Neural progenitor cell (in vitro differentiated cells): ENCODE data around the gene CXCL1. TPM values are rescaled to one million over a fixed set of nuclear protein-coding genes. Genes with fewer than 3 reads are reported as not detected.

Experiments
- DNase-seq: peaks from one replicate; pipeline ENCODE4 v3.0.0-alpha.2; 2016; ENCODE audit warnings: low spot score
- H2AFZ ChIP-seq: fragments of 200-600 bp; sonication (generic); replicated peaks from 2 replicates; pipeline ENCODE4 v1.6.1; 2016; ENCODE audit warnings: antibody characterized with exemption
- H3F3A ChIP-seq: fragments of 200-600 bp; sonication (generic); 2 replicates; pipeline ENCODE4 v1.6.1; 2016; ENCODE audit warnings: antibody characterized with exemption, low read depth
- H3K27ac ChIP-seq: fragments of 200-600 bp; sonication (generic); 2 replicates; pipeline ENCODE4 v1.5.1; 2016; ENCODE audit warnings: mild to moderate bottlenecking
- H3K27me3 ChIP-seq: fragments of 200-600 bp; sonication (generic); 2 replicates; pipeline ENCODE4 v1.6.1; 2016; ENCODE audit warnings: mild to moderate bottlenecking, moderate library complexity
- H3K36me3 ChIP-seq: fragments of 200-600 bp; sonication (generic); 2 replicates; pipeline ENCODE4 v1.5.1; 2016
- H3K4me1 ChIP-seq: fragments of 200-600 bp; sonication (generic); 2 replicates; pipeline ENCODE4 v1.6.1; 2016; ENCODE audit warnings: mixed run types
- H3K4me2 ChIP-seq: fragments of 200-600 bp; sonication (generic); 2 replicates; pipeline ENCODE4 v1.6.1; 2016
- H3K4me3 ChIP-seq: fragments of 200-600 bp; sonication (generic); 2 replicates; pipeline ENCODE4 v1.5.1; 2016
- H3K79me2 ChIP-seq: fragments of 200-600 bp; sonication (generic); 2 replicates; pipeline ENCODE4 v1.6.1; 2016; ENCODE audit warnings: low read depth
- H3K9ac ChIP-seq: fragments of 200-600 bp; sonication (generic); 2 replicates; pipeline ENCODE4 v1.6.1; 2016
- H3K9me3 ChIP-seq: fragments of 200-600 bp; sonication (generic); 2 replicates; pipeline ENCODE4 v1.5.1; 2016; ENCODE audit warnings: low read depth
- H4K20me1 ChIP-seq: fragments of 200-600 bp; sonication (generic); 2 replicates; pipeline ENCODE4 v1.6.1; 2016; ENCODE audit warnings: low read depth
- H3K27ac Mint-ChIP-seq: 3 replicates; pipeline ENCODE4 v1.8.0; 2021; ENCODE audit warnings: mixed read lengths
- H3K27me3 Mint-ChIP-seq: 2 replicates; pipeline ENCODE4 v1.8.0; 2022; ENCODE audit warnings: low read depth, mild to moderate bottlenecking, inconsistent platforms, moderate library complexity, mixed read lengths; ENCODE audit not compliant: insufficient read depth
- H3K36me3 Mint-ChIP-seq: 3 replicates; pipeline ENCODE4 v1.8.0; 2021; ENCODE audit warnings: mixed read lengths
- H3K4me1 Mint-ChIP-seq: 3 replicates; pipeline ENCODE4 v1.8.0; 2021; ENCODE audit warnings: mixed read lengths
- H3K4me3 Mint-ChIP-seq: 3 replicates; pipeline ENCODE4 v1.8.0; 2021; ENCODE audit warnings: mild to moderate bottlenecking, moderate library complexity, mixed read lengths
- H3K9me3 Mint-ChIP-seq: 3 replicates; pipeline ENCODE4 v1.8.0; 2020; ENCODE audit warnings: mixed read lengths
- EZH2 ChIP-seq: fragments of 200-600 bp; sonication (generic); IDR thresholded peaks from 2 replicates; pipeline ENCODE4 v1.6.1; 2017; ENCODE audit warnings: antibody characterized with exemption, mild to moderate bottlenecking, moderate library complexity
- EZH2phosphoT487 ChIP-seq: fragments of 200-600 bp; sonication (generic); IDR thresholded peaks from 2 replicates; pipeline ENCODE4 v1.6.1; 2017; ENCODE audit warnings: antibody characterized with exemption
- total RNA-seq: library from RNA; depleted of rRNA; stranded (reverse); fragments of >200 nt; gene quantifications from 2 replicates; pipeline ENCODE4 v1.2.3, GENCODE V29; 2015; ENCODE audit warnings: low replicate concordance
- TF ChIP-seq, protein P1 (sequence below): fragments of 200-600 bp; sonication (generic); IDR thresholded peaks from 2 replicates; pipeline ENCODE4 v1.5.1; 2017; ENCODE audit warnings: antibody characterized with exemption, mild to moderate bottlenecking

Gene CXCL1
- total RNA-seq, 1 donor from 2014 or later, result not detected

DNA sequence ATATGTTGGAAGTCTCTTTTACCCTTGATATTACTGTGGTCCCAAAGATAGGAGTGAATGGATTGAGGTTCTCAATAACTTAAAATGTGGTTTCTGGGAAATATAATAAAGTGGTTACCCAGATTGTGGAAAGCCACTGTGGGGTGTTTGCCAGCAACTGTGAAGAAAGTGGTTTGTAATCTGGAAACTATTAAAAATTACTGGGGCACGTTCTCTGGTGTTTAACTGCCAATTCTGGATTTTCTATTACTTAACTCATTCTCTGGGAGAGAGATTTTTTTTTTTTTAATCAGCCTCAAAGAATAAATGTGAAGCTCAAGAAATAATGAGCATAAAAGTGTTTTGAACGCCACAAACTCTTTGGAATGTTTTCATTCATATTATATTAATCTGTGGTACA lies 37.6 kb upstream of the CXCL1 start:
- H3K9ac ChIP-seq, result no peak overlapping the region
- H3K4me3 Mint-ChIP-seq, result no peak overlapping the region
- H3K27me3 Mint-ChIP-seq, result no peaks in the 10 kb centered on the region
- H3K4me1 Mint-ChIP-seq, result no peaks in the 10 kb centered on the region
- TF ChIP-seq EZH2phosphoT487 (no peak), EZH2 (no peak)
- TF ChIP-seq, protein P1, sequence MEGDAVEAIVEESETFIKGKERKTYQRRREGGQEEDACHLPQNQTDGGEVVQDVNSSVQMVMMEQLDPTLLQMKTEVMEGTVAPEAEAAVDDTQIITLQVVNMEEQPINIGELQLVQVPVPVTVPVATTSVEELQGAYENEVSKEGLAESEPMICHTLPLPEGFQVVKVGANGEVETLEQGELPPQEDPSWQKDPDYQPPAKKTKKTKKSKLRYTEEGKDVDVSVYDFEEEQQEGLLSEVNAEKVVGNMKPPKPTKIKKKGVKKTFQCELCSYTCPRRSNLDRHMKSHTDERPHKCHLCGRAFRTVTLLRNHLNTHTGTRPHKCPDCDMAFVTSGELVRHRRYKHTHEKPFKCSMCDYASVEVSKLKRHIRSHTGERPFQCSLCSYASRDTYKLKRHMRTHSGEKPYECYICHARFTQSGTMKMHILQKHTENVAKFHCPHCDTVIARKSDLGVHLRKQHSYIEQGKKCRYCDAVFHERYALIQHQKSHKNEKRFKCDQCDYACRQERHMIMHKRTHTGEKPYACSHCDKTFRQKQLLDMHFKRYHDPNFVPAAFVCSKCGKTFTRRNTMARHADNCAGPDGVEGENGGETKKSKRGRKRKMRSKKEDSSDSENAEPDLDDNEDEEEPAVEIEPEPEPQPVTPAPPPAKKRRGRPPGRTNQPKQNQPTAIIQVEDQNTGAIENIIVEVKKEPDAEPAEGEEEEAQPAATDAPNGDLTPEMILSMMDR, result no peak
- H4K20me1 ChIP-seq, result no peaks in the 10 kb centered on the region
- no peak overlapping the region for H3K4me3 ChIP-seq
- no peaks in the 10 kb centered on the region for H3K4me1 ChIP-seq
- no peak for DNase-seq
- peaks cover 14% of the 10 kb centered on the region for H3K9me3 Mint-ChIP-seq
- no peak overlapping the region for H2AFZ ChIP-seq
- H3K27me3 ChIP-seq, result peaks cover 4% of the 10 kb centered on the region
- H3K9me3 ChIP-seq, result no peaks in the 10 kb centered on the region
- no peaks in the 10 kb centered on the region for H3F3A ChIP-seq
- H3K79me2 ChIP-seq, result no peaks in the 10 kb centered on the region
- peaks cover 4% of the 10 kb centered on the region for H3K36me3 ChIP-seq
- no peak overlapping the region for H3K27ac ChIP-seq
- H3K36me3 Mint-ChIP-seq, result no peaks in the 10 kb centered on the region
- H3K27ac Mint-ChIP-seq, result no peak overlapping the region
- no peak overlapping the region for H3K4me2 ChIP-seq

DNA sequence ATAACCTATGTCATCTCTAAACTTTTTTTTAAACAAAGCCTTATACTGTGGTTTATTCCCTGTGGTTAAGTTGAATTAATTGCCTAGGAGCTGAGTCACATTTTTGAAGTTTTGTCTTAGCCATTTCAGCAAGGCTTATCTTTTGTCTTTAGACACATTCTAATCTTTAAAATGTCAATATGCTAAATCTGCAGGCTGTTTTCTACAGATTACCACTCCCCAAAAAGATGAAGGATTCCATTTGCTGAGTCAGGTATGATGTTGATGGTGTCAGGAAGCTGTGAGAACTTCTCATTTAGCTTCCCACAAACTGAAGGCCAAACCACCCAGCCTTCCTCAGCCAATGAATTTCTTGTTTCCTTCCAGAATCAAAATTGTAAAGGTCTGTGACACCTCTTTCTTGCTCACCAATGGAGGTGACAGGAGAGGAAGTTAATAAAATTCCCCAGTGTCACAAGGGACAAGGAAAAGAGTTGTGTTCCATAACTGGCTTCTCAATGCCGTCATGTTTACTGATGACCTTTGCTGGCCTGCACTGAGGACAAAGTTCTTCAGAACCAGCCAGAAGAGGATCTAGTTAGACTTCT lies 36.4 kb upstream of the CXCL1 start:
- DNase-seq, result no peak
- H3K4me3 Mint-ChIP-seq, result no peak overlapping the region
- peaks cover 6% of the 10 kb centered on the region for H3K9me3 Mint-ChIP-seq
- no peak overlapping the region for H3K4me2 ChIP-seq
- no peaks in the 10 kb centered on the region for H3K79me2 ChIP-seq
- H3K27ac ChIP-seq, result no peak overlapping the region
- H3K27me3 Mint-ChIP-seq, result no peaks in the 10 kb centered on the region
- H3F3A ChIP-seq, result no peaks in the 10 kb centered on the region
- H3K9me3 ChIP-seq, result no peaks in the 10 kb centered on the region
- H3K36me3 Mint-ChIP-seq, result no peaks in the 10 kb centered on the region
- no peak overlapping the region for H2AFZ ChIP-seq
- peaks cover 16% of the 10 kb centered on the region for H3K27me3 ChIP-seq
- H3K4me3 ChIP-seq, result no peak overlapping the region
- peaks cover 4% of the 10 kb centered on the region for H3K36me3 ChIP-seq
- H3K4me1 ChIP-seq, result no peaks in the 10 kb centered on the region
- no peak overlapping the region for H3K27ac Mint-ChIP-seq
- H4K20me1 ChIP-seq, result no peaks in the 10 kb centered on the region
- no peak overlapping the region for H3K9ac ChIP-seq
- peaks cover 7% of the 10 kb centered on the region for H3K4me1 Mint-ChIP-seq
- no peak for TF ChIP-seq EZH2phosphoT487
- no peak for TF ChIP-seq EZH2
- TF ChIP-seq, protein P1, result no peak

DNA sequence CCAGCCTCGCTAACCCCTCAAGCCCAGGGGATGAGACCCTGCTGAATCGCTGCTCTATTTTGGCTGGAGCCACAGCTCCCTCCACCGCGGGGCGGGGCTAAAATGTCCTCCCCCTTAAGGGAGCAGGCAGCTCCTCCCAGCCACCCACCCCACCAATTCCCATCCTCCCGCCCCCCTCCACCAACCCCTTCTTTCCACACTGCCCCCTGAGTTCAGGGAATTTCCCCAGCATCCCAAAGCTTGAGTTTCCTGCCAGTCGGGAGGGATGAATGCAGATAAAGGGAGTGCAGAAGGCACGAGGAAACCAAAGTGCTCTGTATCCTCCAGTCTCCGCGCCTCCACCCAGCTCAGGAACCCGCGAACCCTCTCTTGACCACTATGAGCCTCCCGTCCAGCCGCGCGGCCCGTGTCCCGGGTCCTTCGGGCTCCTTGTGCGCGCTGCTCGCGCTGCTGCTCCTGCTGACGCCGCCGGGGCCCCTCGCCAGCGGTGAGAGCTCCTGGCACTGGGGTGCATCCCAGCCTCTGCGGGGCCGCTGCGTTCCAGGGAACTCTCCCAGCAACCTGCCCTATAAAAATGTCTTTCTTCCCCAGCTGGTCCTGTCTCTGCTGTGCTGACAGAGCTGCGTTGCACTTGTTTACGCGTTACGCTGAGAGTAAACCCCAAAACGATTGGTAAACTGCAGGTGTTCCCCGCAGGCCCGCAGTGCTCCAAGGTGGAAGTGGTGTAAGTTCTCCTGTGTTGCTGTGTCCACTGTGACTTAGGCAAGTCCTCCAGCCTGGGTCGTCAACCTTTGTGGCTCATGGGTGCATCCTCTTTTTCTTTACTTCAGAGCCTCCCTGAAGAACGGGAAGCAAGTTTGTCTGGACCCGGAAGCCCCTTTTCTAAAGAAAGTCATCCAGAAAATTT lies 32.6 kb upstream of the CXCL1 start, which contains the start of gene CXCL6:
TSS of gene CXCL6 (plus strand) at position 306 of the 907 bp plus-strand sequence. CDS start at position 379, 73 bp downstream.
- peaks cover 2% of the 10 kb centered on the region for H3K9me3 Mint-ChIP-seq
- no peaks in the 10 kb centered on the region for H3K79me2 ChIP-seq
- H3K4me1 ChIP-seq, result no peaks in the 10 kb centered on the region
- H3K4me2 ChIP-seq, result peak within 1 kb of the TSS; percentile 83
- no peaks in the 10 kb centered on the region for H3K36me3 ChIP-seq
- H3K27me3 Mint-ChIP-seq, result no peaks in the 10 kb centered on the region
- H3K9ac ChIP-seq, result no peak within 1 kb of the TSS
- peak within 1 kb of the TSS; percentile 82 for H3K4me3 Mint-ChIP-seq
- H3K4me3 ChIP-seq, result peak within 1 kb of the TSS; percentile 56
- DNase-seq, result peak; percentile 74
- peaks cover 7% of the 10 kb centered on the region for H3K4me1 Mint-ChIP-seq
- H2AFZ ChIP-seq, result peak within 1 kb of the TSS; percentile 98
- H3K9me3 ChIP-seq, result no peaks in the 10 kb centered on the region
- H3K36me3 Mint-ChIP-seq, result no peaks in the 10 kb centered on the region
- H3K27ac Mint-ChIP-seq, result no peak within 1 kb of the TSS
- H3K27ac ChIP-seq, result no peak within 1 kb of the TSS
- TF ChIP-seq, protein P1, result no peak
- peak; percentile 53 for TF ChIP-seq EZH2
- H3K27me3 ChIP-seq, result peaks cover 34% of the 10 kb centered on the region
- no peaks in the 10 kb centered on the region for H4K20me1 ChIP-seq
- H3F3A ChIP-seq, result no peaks in the 10 kb centered on the region
